HG03460 (cell line): ENCODE measurements around the gene UGT3A2.
"Not testable (repeated sequence)": the region's sequence is repeated elsewhere in the genome, so short reads cannot be mapped to it uniquely, and the experiment has no call there.

Experiments used
- ATAC-seq: cut with Tn5 transposase; IDR thresholded peaks from one replicate; pipeline ENCODE4 v1.9.1; 2021; ENCODE audit not compliant: unreplicated experiment

UGT3A2 gene

GRCh38 chr5:36054647-36055046, 12.0 kb downstream of the UGT3A2 start:
- no peak for ATAC-seq

GRCh38 chr5:36052538-36052937, 14.1 kb downstream of the UGT3A2 start:
- ATAC-seq = no peak

- ATAC-seq = no peak
Measured at GRCh38 chr5:36049949-36050348, 16.7 kb downstream of the UGT3A2 start.

GRCh38 chr5:36047384-36048160, 19.1 kb downstream of the UGT3A2 start:
- no peak for ATAC-seq

- no peak for ATAC-seq
Measured at GRCh38 chr5:36045895-36046294, 20.8 kb downstream of the UGT3A2 start.

- ATAC-seq = no peak
Measured at GRCh38 chr5:36041537-36041845, 25.2 kb downstream of the UGT3A2 start.

GRCh38 chr5:36040651-36041536, 25.8 kb downstream of the UGT3A2 start:
- ATAC-seq = no peak

GRCh38 chr5:36035696-36036095, 31.0 kb downstream of the UGT3A2 start:
- no peak for ATAC-seq

- not testable (repeated sequence) for ATAC-seq
Measured at GRCh38 chr5:36034536-36035134, 32.0 kb downstream of the UGT3A2 start.

GRCh38 chr5:36033486-36033885, 33.2 kb downstream of the UGT3A2 start:
- ATAC-seq = no peak

GRCh38 chr5:36033047-36033446, 33.6 kb downstream of the UGT3A2 start:
- ATAC-seq = no peak

- ATAC-seq = no peak
Measured at GRCh38 chr5:36031223-36031622, 35.5 kb downstream of the UGT3A2 start.

GRCh38 chr5:36029914-36030313, 36.8 kb downstream of the UGT3A2 start:
- no peak for ATAC-seq

GRCh38 chr5:36028816-36029465, 37.7 kb downstream of the UGT3A2 start:
- no peak for ATAC-seq

- no peak for ATAC-seq
Measured at GRCh38 chr5:36027711-36028110, 39.0 kb downstream of the UGT3A2 start.

- no peak for ATAC-seq
Measured at GRCh38 chr5:36026706-36027465, 39.8 kb downstream of the UGT3A2 start.

- not testable (repeated sequence) for ATAC-seq
Measured at GRCh38 chr5:36022246-36022645, 44.4 kb downstream of the UGT3A2 start.

GRCh38 chr5:36019584-36019983, 47.1 kb downstream of the UGT3A2 start:
- ATAC-seq = not testable (repeated sequence)

- no peak for ATAC-seq
Measured at GRCh38 chr5:36017622-36018021, 49.1 kb downstream of the UGT3A2 start.

GRCh38 chr5:36017004-36017403, 49.7 kb downstream of the UGT3A2 start:
- ATAC-seq = no peak

GRCh38 chr5:36013182-36013581, 53.5 kb downstream of the UGT3A2 start:
- no peak for ATAC-seq
